Suprapubic skin (tissue), 4 donors: ENCODE data around the gene SEPTIN8. TPM values are rescaled to one million over a fixed set of nuclear protein-coding genes. Genes with fewer than 3 reads are reported as not detected.

ENCODE experiments used
- DNase-seq, 2 donors: peaks; one replicate each; pipeline ENCODE4 v3.0.0-alpha.2; 2019; ENCODE audit warnings: low spot score in 2 of 2
- H3K27ac ChIP-seq: fragments of 200-600 bp; sonication (generic); one replicate; pipeline ENCODE4 v1.5.1; 2019
- H3K27me3 ChIP-seq: fragments of 200-600 bp; sonication (generic); one replicate; pipeline ENCODE4 v1.5.1; 2019
- H3K36me3 ChIP-seq: fragments of 200-600 bp; sonication (generic); one replicate; pipeline ENCODE4 v1.5.1; 2019
- H3K4me1 ChIP-seq: fragments of 200-600 bp; sonication (generic); one replicate; pipeline ENCODE4 v1.5.1; 2019
- H3K4me3 ChIP-seq: fragments of 200-600 bp; sonication (generic); one replicate; pipeline ENCODE4 v1.5.1; 2019; ENCODE audit warnings: mild to moderate bottlenecking
- H3K9me3 ChIP-seq: fragments of 200-600 bp; sonication (generic); one replicate; pipeline ENCODE4 v1.5.1; 2019
- EP300 ChIP-seq: sonication (generic); formaldehyde crosslinking; IDR thresholded peaks from one replicate; pipeline ENCODE4 v1.6.1; 2017; ENCODE audit warnings: antibody characterized with exemption
- POLR2A ChIP-seq, 2 donors: fragments of 450-650 bp; IDR thresholded peaks; one replicate each; pipeline ENCODE4 v1.6.1; 2017; ENCODE audit warnings: antibody characterized with exemption in 2 of 2, mild to moderate bottlenecking in 2 of 2, moderate library complexity in 2 of 2
- POLR2AphosphoS5 ChIP-seq, 3 donors: sonication (generic); formaldehyde crosslinking; IDR thresholded peaks; one replicate each; pipeline ENCODE4 v1.6.1; 2017; ENCODE audit warnings: antibody characterized with exemption in 3 of 3
- WGBS: methylation state at CpG from one replicate; pipeline ENCODE4 v1.1.5; 2018; 5-methylcytosine and 5-hydroxymethylcytosine counted together
- total RNA-seq, 4 donors: library from RNA; depleted of rRNA; stranded (reverse); fragments of >200 nt; gene quantifications; one replicate each; pipeline ENCODE4 v1.1.0, GENCODE V29; 2016
- TF ChIP-seq, protein P1 (sequence below), 2 donors: fragments of 200-600 bp in 1 of 2; fragments of 450-650 bp in 1 of 2; sonication (generic) in 1 of 2; IDR thresholded peaks; one replicate each; pipeline ENCODE4 v1.5.1; 2016 to 2019; ENCODE audit warnings: antibody characterized with exemption in 2 of 2, mild to moderate bottlenecking in 1 of 2, moderate library complexity in 1 of 2

Gene SEPTIN8
- total RNA-seq, 4 donors from 2014 or later, result 75.9 to 85.0 (median 80.8) TPM

- peak in 1 of 2 donors; percentile 76 for DNase-seq
- Histone ChIP-seq H3K4me3 (peak within 1 kb of the TSS; percentile 50), H3K27me3 (peaks cover 41% of the 10 kb centered on the region), H3K27ac (peak within 1 kb of the TSS; percentile 25), H3K9me3 (no peaks in the 10 kb centered on the region), H3K36me3 (no peaks in the 10 kb centered on the region), H3K4me1 (peaks cover 18% of the 10 kb centered on the region)
- 7% methylated on average over 46 of the region's 68 CpGs for WGBS
- TF ChIP-seq POLR2A (IDR thresholded peaks at IDR 0.05) (no peak), POLR2AphosphoS5 (IDR thresholded peaks at IDR 0.05) (no peak), EP300 (no peak)
- TF ChIP-seq, protein P1, sequence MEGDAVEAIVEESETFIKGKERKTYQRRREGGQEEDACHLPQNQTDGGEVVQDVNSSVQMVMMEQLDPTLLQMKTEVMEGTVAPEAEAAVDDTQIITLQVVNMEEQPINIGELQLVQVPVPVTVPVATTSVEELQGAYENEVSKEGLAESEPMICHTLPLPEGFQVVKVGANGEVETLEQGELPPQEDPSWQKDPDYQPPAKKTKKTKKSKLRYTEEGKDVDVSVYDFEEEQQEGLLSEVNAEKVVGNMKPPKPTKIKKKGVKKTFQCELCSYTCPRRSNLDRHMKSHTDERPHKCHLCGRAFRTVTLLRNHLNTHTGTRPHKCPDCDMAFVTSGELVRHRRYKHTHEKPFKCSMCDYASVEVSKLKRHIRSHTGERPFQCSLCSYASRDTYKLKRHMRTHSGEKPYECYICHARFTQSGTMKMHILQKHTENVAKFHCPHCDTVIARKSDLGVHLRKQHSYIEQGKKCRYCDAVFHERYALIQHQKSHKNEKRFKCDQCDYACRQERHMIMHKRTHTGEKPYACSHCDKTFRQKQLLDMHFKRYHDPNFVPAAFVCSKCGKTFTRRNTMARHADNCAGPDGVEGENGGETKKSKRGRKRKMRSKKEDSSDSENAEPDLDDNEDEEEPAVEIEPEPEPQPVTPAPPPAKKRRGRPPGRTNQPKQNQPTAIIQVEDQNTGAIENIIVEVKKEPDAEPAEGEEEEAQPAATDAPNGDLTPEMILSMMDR (IDR thresholded peaks at IDR 0.05), result no peak
Measured at GRCh38 chr5:132812781-132813598, 36.0 kb upstream of the SEPTIN8 start, which contains the start of gene SOWAHA. Gene SOWAHA (plus strand): TSS chr5:132813302. CDS start chr5:132813622, 320 bp downstream.

DNA sequence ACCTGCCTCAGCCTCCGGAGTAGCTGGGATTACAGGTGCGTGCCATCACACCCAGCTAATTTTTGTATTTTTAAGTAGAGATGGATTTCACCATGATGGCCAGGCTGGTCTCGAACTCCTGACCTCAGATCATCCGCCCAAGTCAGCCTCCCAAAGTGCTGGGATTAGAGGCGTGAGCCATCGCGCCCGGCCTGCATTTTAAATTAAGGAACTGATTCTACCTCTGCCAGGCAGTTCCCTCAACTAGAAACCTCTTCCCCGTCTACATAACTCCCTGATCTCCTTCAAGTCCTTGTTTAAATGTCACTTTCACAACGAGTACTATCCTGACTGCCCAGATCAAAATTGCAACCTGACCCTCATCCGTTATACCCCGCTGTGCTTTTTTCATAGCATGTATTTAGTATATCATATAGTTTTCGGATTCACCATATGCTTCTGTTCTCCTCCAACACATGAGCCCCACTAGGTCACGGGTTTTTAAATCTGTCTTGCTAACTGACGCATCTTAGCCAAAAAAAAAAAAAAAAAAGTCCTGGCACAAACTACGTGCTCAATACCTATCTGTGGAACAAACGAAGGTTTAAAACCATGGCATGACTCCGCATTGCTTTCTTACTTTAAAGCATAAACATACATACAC, 35.2 kb upstream of the SEPTIN8 start:
- peak in 1 of 2 donors; percentile 32 for DNase-seq
- H3K4me1 ChIP-seq, result peaks cover 18% of the 10 kb centered on the region
- no peak overlapping the region for H3K27ac ChIP-seq
- 72% methylated on average over 18 of the region's 18 CpGs for WGBS
- no peaks in the 10 kb centered on the region for H3K9me3 ChIP-seq
- H3K27me3 ChIP-seq, result peaks cover 41% of the 10 kb centered on the region
- H3K4me3 ChIP-seq, result no peak overlapping the region
- no peak for TF ChIP-seq EP300
- no peak for TF ChIP-seq POLR2A (IDR thresholded peaks at IDR 0.05)
- TF ChIP-seq, protein P1 (IDR thresholded peaks at IDR 0.05), result no peak
- TF ChIP-seq POLR2AphosphoS5 (IDR thresholded peaks at IDR 0.05), result no peak
- no peaks in the 10 kb centered on the region for H3K36me3 ChIP-seq

DNA sequence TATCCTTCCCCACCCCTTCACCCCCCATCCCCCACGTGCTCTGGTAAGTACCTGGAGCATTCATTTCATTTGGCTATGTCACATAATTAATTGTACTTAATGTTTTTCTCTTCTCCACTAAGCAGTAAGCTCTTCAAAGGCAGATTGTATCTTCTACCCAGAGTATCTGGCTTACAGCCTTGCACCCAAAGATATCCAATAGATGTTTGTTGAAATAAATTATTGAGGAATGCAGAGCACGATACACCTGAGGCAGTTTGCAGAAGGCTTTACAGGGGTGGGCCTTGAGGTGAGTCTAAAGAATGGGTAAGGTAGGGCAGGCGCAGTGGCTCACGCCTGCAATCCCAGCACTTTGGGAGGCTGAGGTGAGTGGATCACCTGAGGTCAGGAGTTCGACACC, 33.6 kb upstream of the SEPTIN8 start:
- 86% methylated on average over 5 of the region's 5 CpGs for WGBS
- Histone ChIP-seq H3K36me3 (no peaks in the 10 kb centered on the region), H3K4me3 (no peak overlapping the region), H3K9me3 (no peaks in the 10 kb centered on the region), H3K27ac (no peak overlapping the region), H3K27me3 (peaks cover 41% of the 10 kb centered on the region), H3K4me1 (peaks cover 18% of the 10 kb centered on the region)
- no peak for TF ChIP-seq EP300
- TF ChIP-seq POLR2A (IDR thresholded peaks at IDR 0.05), result no peak
- no peak for TF ChIP-seq POLR2AphosphoS5 (IDR thresholded peaks at IDR 0.05)
- TF ChIP-seq, protein P1 (IDR thresholded peaks at IDR 0.05), result no peak
- peak in 1 of 2 donors; percentile 11 for DNase-seq

GRCh38 chr5:132808866-132809265, 31.8 kb upstream of the SEPTIN8 start:
- H3K9me3 ChIP-seq, result no peaks in the 10 kb centered on the region
- H3K36me3 ChIP-seq, result no peaks in the 10 kb centered on the region
- H3K4me3 ChIP-seq, result no peak overlapping the region
- peaks cover 36% of the 10 kb centered on the region for H3K27me3 ChIP-seq
- H3K4me1 ChIP-seq, result peaks cover 13% of the 10 kb centered on the region
- WGBS, result 77% methylated on average over 3 of the region's 3 CpGs
- no peak overlapping the region for H3K27ac ChIP-seq
- peak in 1 of 2 donors; percentile 16 for DNase-seq
- TF ChIP-seq, protein P1 (IDR thresholded peaks at IDR 0.05), result no peak
- no peak for TF ChIP-seq POLR2AphosphoS5 (IDR thresholded peaks at IDR 0.05)
- TF ChIP-seq EP300, result no peak
- no peak for TF ChIP-seq POLR2A (IDR thresholded peaks at IDR 0.05)

DNA sequence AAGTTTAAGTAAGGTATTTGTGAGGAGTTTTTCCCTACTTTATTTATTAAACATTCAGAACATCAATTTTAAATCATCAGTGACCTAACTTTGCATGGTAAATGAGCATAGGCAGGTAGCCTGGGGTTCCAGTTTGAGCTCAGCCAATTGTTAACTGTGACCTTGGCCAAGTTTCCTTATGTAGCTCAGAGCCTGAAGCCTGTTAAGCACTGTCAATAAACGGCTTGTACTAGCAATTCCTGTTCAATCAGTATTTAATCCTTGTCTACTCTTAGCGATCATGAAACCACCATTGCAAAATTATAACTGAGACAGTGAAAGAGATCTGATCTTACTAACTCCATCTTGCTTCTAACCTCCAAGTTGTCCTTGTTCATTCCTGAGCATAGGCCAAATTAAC, 31.4 kb upstream of the SEPTIN8 start:
- no peak overlapping the region for H3K4me3 ChIP-seq
- H3K36me3 ChIP-seq, result no peaks in the 10 kb centered on the region
- 47% methylated on average over 2 of the region's 2 CpGs for WGBS
- H3K4me1 ChIP-seq, result peaks cover 9% of the 10 kb centered on the region
- H3K9me3 ChIP-seq, result no peaks in the 10 kb centered on the region
- no peak for TF ChIP-seq POLR2AphosphoS5 (IDR thresholded peaks at IDR 0.05)
- TF ChIP-seq, protein P1 (IDR thresholded peaks at IDR 0.05), result no peak
- TF ChIP-seq POLR2A (IDR thresholded peaks at IDR 0.05), result no peak
- no peak for TF ChIP-seq EP300
- DNase-seq, result no peak
- no peak overlapping the region for H3K27ac ChIP-seq
- peaks cover 32% of the 10 kb centered on the region for H3K27me3 ChIP-seq
